GM21825 (cell line): ENCODE results near the gene ARMC6.
A peak's percentile ranks its signal among the peaks of the same experiment; 100 is the strongest.

Source experiments
- ATAC-seq: cut with Tn5 transposase; IDR thresholded peaks from one replicate; pipeline ENCODE4 v1.9.1; 2021; ENCODE audit warnings: mild to moderate bottlenecking, moderate library complexity; ENCODE audit not compliant: unreplicated experiment

Gene ARMC6

GRCh38 chr19:19054315-19054938 is 21.0 kb downstream of the ARMC6 start:
- no peak for ATAC-seq

- ATAC-seq: no peak
Observed at GRCh38 chr19:19054939-19055440, 21.6 kb downstream of the ARMC6 start.

GRCh38 chr19:19055701-19056100 is 22.3 kb downstream of the ARMC6 start:
- no peak for ATAC-seq

- no peak for ATAC-seq
Observed at GRCh38 chr19:19056636-19057275, 23.4 kb downstream of the ARMC6 start.

- ATAC-seq: no peak
Observed at GRCh38 chr19:19057317-19057716, 23.9 kb downstream of the ARMC6 start.

GRCh38 chr19:19057720-19058119 is 24.3 kb downstream of the ARMC6 start:
- ATAC-seq: no peak

GRCh38 chr19:19059018-19059836 is 25.8 kb downstream of the ARMC6 start:
- no peak for ATAC-seq

GRCh38 chr19:19059837-19060611 is 26.6 kb downstream of the ARMC6 start:
- no peak for ATAC-seq

- ATAC-seq: no peak
Observed at GRCh38 chr19:19061506-19061905, 28.1 kb downstream of the ARMC6 start.

- ATAC-seq: no peak
Observed at GRCh38 chr19:19062454-19063182, 29.2 kb downstream of the ARMC6 start.

- ATAC-seq: peak; percentile 90
Observed at GRCh38 chr19:19063183-19064097, 30.0 kb downstream of the ARMC6 start, which contains the start of gene SLC25A42. Gene SLC25A42 (plus strand): TSS chr19:19063994. CDS start chr19:19096125, 32,131 bp downstream.

- no peak for ATAC-seq
Observed at GRCh38 chr19:19064098-19064722, 30.8 kb downstream of the ARMC6 start.

GRCh38 chr19:19064811-19065745 is 31.7 kb downstream of the ARMC6 start:
- no peak for ATAC-seq

- ATAC-seq: no peak
Observed at GRCh38 chr19:19067276-19068072, 34.1 kb downstream of the ARMC6 start.

- no peak for ATAC-seq
Observed at GRCh38 chr19:19068659-19069654, 35.6 kb downstream of the ARMC6 start.

- no peak for ATAC-seq
Observed at GRCh38 chr19:19071897-19072296, 38.5 kb downstream of the ARMC6 start.
